Right ventricle myocardium superior (tissue), 1 donor: ENCODE measurements around the gene IL1RAPL2. TPM values are rescaled to one million over a fixed set of nuclear protein-coding genes. Genes with fewer than 3 reads are reported as not detected.
"Not testable (repeated sequence)": the region's sequence is repeated elsewhere in the genome, so short reads cannot be mapped to it uniquely, and the experiment has no call there.

Experiments
- ATAC-seq: fragments of 200-7000 bp; cut with Tn5 transposase; one replicate; pipeline ENCODE4 v1.9.1; 2020; ENCODE audit warnings: mild to moderate bottlenecking; ENCODE audit not compliant: poor library complexity
- DNase-seq: peaks from one replicate; pipeline ENCODE4 v3.0.0-alpha.2; 2020
- intact Hi-C: fragments of 100-400 bp; cut with DNase I; formaldehyde crosslinking; loops from one replicate; pipeline ENCODE4 v1.11.2; 2022
- total RNA-seq: library from RNA; stranded (reverse); fragmentation: NEBNext Ultra II Directional; extraction: Animal tissue kit (Norgen Biotek cat#: 25700); gene quantifications from one replicate; pipeline ENCODE4 v1.2.1, GENCODE V29; 2021
- donor health status: DM: no; HTN: yes; CAD: no; lungs with severe emphysema.

The IL1RAPL2 gene
- total RNA-seq, 1 donor from 2014 or later = not detected

DNA sequence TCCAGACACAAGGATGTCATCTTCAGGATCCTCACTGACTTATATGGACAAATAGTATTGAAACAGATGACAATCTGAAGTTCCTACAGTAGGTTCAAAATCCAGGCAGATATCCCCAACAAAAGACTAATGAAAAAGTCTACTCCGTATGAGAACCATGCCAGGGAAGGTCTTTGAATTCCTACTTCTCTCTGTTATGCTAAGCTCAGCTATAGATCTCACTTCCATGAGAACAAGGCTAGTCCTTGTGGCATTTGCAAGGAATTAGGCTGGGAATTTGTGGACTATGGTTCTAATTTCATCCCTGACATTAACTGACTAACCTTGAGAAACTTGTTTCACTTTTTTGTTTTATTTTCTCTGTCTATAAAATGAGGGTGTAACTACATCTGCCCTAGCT lies 229.8 kb downstream of the IL1RAPL2 start:
- ATAC-seq (no peak), DNase-seq (no peak)
- intact Hi-C loops = no loop called here

DNA sequence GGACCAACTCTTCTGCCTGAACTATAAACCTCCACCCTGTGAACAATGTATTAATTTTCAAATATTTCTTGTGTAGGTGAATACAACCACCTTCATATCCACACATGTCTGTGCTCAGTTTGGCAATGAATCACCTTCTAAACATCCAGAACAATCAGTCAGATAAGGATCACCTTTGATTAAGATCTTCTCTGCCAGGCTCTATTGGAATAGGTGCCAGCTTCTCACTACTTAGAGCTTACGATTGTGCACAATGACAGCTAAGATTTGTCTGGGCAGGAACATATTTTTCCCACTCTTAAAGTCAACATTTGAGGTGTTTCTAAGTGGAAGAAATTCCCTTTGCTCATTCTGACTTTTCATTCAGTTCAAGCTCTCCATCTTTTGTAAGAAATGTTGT lies 237.2 kb downstream of the IL1RAPL2 start:
- DNase-seq (no peak), ATAC-seq (no peak)
- intact Hi-C loops = no loop called here

DNA sequence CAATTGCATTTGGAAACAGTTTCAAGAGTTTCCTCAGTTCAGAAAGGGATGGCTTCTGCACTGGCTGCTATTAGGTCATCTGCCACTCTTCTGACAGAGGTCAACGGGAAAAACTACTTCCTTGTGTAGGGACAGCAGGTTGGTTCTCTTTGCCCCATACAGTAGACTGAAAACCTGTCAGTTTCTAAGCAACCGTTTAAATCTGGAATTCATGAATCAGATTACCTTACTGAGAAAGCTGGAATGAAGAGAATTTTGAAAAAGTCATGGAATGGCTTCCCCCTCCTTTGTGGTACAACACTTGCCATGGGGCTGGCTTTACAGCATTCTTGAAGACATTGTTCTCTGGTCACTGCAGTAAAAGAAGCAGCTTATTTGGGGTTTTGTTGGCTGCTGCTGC lies 240.3 kb downstream of the IL1RAPL2 start:
- ATAC-seq (no peak), DNase-seq (no peak)
- intact Hi-C loops = no loop called here

DNA sequence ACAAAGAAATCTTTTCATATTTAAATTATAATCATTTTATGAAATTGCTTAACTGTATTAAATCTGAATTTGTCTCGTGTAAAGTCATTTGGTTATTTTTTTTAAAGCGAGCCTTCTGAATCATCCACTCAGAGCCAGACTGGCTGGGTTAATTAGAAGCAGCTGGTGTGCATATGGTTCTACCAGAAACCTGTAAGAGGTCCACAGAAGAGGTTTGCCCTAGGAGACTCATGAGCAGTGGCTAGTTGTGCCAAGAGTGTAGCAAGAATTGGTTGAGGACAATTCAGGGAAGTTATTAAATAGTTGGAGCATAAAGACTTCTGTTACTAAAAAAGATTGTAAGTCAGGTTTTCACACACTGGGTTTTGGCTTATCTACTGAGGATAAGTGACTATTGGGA lies 267.4 kb downstream of the IL1RAPL2 start:
- DNase-seq = no peak
- intact Hi-C loops = no loop called here
- ATAC-seq = no peak

DNA sequence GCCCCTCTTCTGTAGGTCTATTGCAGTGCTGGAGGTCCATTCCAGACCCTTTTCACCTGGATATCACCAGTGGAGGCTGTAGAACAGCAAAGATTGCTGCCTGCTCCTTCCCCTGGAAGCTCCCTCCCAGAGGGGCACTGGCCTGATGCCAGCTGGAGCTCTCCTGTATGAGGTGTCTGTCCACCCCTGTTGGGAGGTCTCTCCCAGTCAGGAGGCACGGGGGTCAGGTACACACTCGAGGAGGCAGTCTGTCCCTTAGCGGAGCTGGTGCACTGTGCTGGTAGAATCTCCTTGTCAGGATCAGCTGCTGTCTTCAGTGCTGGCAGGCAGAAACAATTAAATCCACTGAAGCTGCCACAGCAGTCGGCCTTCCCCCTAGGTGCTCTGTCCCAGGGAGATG lies 276.6 kb downstream of the IL1RAPL2 start:
- intact Hi-C loops = no loop called here
- ATAC-seq = no peak
- DNase-seq = no peak

DNA sequence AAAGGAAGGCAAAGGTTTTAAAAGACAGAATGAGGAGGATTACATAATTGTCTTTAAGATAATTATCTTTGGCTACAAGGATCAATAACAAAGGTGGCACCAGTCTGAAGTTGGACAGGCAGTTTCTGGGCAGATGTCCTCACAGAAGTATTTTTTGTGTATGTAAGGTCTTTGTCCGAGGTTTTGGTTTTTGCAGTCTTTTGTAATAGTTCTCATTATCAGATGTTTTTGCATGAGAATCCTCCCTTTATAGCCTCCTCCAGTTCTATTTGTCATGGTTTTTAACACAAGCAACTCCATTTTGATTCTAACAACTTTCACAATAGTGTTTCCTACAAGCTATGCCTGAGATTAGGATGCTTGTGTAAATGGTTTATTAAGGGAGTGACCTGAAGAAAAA lies 286.2 kb downstream of the IL1RAPL2 start:
- intact Hi-C loops = no loop called here
- no peak for ATAC-seq
- DNase-seq = no peak

DNA sequence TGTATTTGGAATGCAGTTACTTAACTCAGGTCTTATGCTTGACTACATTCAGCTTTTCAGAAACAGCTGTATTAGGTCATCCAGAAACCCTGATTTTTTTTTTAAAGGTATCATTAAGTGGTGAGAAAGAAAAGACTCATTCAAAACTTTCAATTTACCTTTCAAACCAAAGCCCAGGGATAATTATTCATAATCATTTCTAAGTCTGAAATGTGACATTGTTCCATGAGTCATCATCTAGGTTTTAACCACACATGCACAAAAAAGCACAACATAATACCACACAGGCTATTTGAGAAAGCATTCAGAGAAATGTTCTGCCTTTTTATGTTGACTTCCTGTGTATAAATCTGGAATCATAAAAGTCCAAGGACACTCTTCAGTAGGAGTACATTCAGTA lies 288.2 kb downstream of the IL1RAPL2 start:
- ATAC-seq (no peak), DNase-seq (no peak)
- intact Hi-C loops = no loop called here

DNA sequence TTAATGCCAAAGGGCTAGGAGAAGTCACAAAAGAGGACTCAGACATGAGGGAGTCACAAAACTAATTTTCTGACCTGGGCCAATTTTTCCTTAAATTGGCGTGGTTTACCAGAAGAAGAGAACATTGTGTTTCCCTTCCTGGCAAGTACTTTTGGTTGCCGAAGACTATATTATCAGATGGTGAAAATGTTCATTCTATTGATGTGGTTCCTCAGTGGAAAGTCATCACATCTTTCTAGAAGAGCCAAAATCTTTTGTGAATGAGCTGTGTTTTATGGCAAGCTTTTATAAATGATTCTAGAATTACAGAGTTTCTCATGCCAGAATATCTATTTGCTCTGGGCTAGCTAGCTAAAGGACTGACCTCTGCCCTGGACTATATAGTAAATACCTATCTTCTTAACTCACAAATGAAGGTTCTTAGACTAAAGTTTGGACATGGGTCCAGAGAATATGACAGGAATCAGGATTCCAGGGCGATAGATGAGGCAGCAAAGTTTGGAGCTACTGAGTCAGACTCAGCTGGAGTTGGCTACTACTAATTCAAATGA lies 288.9 kb downstream of the IL1RAPL2 start:
- intact Hi-C loops = no loop called here
- DNase-seq = no peak
- no peak for ATAC-seq

DNA sequence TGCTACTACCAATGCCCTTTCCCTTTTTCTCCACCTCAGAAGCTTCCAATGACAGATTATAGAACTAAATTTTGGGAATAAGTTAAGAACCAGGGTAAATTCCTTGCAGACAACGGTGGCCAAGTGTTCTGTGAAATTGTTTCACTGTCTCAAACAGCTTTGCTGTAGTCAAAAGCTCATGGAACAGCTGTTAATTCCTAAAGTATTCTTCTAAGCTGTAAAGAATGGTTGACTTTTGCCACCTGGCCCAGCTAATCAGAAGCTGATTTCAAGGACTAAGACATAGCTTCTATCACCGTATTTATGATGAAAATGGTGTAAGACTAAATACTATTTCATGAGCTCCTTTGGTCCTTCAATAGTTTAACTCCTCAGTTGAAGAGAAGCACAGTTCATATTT lies 297.5 kb downstream of the IL1RAPL2 start:
- intact Hi-C loops = no loop called here
- no peak for DNase-seq
- no peak for ATAC-seq

DNA sequence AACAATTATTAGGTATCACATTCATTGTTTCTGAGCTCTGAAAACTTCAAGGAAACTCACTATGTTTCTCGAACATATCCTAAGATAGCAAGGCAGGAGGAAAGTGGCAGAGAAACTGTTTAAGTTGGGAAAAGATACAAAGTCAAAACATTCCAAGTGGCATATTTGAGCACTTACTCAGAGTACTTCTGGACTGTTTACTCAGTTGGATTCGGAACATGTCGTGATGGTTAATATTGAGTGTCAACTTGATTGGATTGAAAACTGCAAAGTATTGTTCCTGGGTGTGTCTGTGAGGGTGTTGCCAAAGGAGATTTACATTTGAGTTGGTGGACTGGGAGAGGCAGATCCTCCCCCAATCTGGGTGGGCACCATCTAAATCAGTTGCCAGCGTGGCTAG lies 298.3 kb downstream of the IL1RAPL2 start:
- ATAC-seq = no peak
- intact Hi-C loops = no loop called here
- no peak for DNase-seq

DNA sequence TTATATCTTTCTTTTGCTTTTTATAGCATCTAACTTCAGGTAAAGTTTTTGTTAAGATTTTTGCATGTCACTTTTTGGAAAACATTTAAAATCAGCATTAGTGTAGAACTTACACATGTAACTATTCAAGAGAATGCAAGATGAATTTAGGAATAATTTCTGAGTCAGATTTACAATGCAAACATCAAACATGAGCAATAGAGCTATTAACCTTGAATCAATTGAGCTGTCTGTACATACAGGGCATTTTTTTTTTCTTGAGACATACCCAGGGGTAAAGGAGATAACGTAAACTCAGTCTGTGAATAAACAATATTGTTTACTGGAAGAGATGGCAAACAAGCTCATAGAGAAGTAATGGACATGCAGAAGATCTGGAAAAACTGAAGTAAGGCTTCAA lies 311.5 kb downstream of the IL1RAPL2 start:
- DNase-seq (no peak), ATAC-seq (no peak)
- intact Hi-C loops = no loop called here

DNA sequence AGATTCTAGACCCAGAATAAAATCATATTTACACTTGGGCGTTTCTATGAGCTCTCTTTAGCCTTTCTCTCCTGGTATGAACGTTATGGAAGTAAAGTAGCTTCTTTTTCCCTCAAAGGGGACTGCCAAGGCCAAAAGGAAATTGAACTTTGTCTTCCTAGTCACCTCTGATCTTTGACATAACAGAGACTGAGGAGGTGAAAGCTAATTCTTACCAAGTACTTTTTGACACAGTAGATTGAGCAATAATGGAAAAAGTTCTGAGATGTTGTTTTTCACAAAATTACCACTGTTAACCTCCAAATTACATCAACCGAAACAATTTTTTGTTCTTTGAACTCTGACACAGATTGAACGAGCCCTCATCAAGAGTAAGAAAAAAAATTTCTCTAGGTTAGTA lies 336.1 kb downstream of the IL1RAPL2 start:
- intact Hi-C loops = no loop called here
- ATAC-seq (no peak), DNase-seq (no peak)

DNA sequence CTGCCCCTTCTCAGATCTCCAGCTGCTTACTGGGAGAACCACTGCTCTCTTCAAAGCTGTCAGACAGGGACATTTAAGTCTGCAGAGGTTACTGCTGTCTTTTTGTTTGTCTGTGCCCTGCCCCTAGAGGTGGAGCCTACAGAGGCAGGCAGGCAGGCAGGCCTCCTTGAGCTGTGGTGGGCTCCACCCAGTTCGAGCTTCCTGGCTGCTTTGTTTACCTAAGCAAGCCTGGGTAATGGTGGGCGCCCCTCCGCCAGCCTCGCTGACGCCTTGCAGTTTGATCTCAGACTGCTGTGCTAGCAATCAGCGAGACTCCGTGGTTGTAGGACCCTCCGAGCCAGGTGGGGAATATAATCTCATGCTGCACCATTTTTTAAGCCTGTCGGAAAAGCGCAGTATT lies 343.7 kb downstream of the IL1RAPL2 start:
- intact Hi-C loops, ATAC-seq: not testable (repeated sequence)

DNA sequence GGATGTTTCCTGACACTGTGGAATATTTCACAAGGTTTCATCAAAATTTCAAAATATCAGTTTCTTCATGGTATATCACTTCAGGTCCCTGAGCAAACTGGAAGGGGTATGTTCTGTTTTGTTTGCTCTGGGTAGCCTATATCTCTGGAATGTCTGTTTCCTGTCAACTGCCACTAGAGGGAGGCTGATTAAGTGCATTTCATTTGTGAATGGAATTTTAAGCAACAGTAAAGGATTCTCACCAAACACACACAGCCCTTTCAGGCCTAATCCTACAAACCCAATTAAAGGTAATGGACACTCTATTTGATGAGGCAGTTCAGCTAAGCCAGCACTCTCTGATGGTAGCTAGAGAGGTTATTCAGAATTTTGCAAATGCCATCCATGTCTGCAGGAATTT lies 347.3 kb downstream of the IL1RAPL2 start:
- intact Hi-C loops = no loop called here
- DNase-seq (no peak), ATAC-seq (no peak)

More for the DNA sequence above, 343.7 kb downstream of the IL1RAPL2 start:
- DNase-seq = not testable (repeated sequence)

DNA sequence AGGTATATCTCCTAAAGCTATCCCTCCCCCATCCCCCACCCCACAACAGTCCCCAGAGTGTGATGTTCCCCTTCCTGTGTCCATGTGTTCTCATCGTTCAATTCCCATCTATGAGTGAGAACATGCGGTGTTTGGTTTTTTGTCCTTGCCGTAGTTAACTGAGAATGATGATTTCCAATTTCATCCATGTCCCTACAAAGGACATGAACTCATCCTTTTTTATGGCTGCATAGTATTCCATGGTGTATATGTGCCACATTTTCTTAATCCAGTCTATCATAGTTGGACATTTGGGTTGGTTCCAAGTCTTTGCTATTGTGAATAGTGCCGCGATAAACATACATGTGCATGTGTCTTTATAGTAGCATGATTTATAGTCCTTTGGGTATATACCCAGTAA lies 348.7 kb downstream of the IL1RAPL2 start:
- DNase-seq, ATAC-seq, intact Hi-C loops: not testable (repeated sequence)

DNA sequence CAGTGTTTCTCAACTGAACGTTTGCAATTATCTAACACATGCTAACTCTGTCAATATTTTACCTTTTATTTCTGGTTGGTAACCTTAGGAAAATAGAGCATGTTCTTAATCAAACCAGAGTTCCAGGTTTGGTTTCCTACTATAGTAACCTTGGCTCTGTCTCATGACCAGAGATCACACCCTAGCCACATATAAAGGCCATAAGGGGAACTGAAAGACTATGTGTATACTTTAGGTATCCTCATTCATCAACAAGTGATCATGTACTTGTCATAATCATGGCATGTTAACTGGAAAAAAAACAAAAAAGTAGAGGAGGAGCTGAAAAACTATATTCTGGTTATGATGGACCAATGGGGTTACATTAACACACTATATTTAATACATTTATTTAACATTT lies 352.1 kb downstream of the IL1RAPL2 start:
- DNase-seq = no peak
- intact Hi-C loops = no loop called here
- ATAC-seq = no peak

DNA sequence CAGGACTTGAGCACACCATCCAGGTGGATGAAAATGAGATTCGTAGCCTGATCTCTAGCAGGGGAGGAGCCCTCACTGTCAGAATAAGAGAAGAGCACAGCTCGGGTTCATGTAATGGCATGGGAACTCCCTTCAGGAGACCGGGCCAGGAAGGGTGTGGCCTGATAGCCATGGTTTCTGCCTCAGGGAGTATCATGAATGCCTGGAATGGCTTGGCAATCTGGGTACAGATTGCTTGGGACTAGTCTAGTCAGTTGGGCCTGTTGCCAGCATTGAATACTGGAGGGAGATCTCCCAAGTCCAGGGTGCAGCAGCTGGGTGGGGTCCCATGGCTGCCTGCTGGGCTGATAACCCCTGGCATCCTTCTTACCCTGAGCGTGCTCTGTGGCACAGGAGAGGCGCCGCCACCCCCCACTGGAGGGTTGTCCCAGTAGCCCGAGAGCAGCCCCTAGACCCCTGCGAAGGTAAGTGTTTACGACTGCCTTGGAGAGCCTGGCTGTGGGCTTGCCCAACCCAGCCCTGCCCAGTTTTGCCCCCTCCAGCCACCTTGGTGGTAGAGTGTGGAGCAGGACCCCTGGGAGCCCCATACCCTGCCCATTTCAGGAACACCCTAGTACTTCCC lies 355.7 kb downstream of the IL1RAPL2 start:
- intact Hi-C loops = no loop called here
- DNase-seq (no peak), ATAC-seq (no peak)

DNA sequence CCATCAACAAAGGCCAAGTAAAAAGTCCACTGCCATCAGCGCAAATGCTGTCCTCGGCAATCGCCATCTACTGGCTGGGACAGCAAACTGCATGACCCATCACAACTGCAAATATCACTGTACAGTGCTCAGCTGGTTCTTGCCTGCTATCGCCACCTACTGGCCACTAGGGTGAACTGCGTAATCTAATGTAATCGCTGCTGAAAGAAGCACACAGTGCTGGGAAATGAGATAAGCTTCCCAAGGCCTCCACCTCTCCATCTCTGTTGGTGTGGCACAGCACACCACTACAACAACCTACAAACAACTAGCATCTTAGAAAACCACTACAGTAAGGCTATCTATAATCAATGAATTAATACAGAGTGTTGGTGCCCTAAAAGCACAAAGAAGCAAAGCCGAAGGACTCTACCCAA lies 356.2 kb downstream of the IL1RAPL2 start:
- intact Hi-C loops = no loop called here
- ATAC-seq (peak; percentile 60), DNase-seq (peak; percentile 46)

DNA sequence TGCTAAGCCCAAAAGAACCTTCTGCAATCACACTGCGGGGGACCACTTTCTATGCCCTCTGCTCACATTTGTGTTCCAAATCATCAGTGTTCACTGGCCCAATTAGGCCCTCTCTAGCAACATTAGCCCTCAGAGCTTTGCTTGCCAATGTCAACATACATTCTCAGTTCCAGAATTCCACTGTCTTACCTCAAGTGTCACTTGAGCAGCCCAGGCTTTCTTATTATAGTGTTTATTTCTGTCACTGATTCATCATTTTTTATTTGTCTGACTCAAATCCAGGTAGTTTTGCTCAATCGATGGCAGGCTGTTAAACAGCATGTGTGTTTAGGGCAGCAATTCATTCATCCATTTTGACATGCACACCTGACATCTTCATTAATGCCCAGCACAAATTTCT lies 363.3 kb downstream of the IL1RAPL2 start:
- no peak for DNase-seq
- intact Hi-C loops = no loop called here
- no peak for ATAC-seq

DNA sequence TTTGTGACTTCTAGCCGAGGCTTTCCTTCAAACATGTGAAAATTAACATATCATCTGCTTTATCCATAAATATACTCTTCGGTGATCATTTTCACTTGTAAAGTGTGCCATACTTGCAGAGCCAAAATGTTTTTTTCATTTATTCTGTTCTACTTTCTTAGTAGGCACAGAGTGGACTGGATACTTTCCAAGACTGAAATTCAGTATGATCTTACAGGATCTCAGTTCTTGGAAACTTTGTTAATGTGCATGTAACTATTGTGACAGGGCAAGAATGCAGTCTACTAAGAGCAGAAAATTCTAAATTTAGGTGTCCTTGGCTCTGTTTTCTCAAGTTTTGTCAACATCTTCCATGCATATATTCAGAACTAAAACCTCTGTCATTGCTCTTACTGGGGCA lies 369.6 kb downstream of the IL1RAPL2 start:
- intact Hi-C loops = no loop called here
- ATAC-seq (no peak), DNase-seq (no peak)

DNA sequence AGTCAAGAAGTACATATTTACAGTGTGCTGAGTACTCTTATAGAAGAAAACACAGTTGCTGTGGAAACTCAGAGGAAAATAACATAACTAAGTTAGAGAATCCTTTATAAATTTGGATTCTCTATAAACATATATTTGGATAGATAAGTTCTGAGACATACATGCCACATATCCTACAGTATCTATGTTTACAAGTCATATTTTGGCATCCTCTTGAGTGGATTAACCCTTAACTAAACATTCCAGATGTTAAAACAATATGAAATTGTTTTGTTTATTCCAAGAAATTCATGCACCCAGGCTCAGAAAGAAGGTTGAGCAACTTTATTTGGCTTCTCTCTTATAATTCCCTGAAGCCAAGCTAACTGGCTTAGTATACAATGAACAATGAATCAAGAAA lies 387.3 kb downstream of the IL1RAPL2 start:
- ATAC-seq = no peak
- intact Hi-C loops = no loop called here
- no peak for DNase-seq
